Measurements from ENCODE around the gene DSCAM.

DSCAM gene

DNA sequence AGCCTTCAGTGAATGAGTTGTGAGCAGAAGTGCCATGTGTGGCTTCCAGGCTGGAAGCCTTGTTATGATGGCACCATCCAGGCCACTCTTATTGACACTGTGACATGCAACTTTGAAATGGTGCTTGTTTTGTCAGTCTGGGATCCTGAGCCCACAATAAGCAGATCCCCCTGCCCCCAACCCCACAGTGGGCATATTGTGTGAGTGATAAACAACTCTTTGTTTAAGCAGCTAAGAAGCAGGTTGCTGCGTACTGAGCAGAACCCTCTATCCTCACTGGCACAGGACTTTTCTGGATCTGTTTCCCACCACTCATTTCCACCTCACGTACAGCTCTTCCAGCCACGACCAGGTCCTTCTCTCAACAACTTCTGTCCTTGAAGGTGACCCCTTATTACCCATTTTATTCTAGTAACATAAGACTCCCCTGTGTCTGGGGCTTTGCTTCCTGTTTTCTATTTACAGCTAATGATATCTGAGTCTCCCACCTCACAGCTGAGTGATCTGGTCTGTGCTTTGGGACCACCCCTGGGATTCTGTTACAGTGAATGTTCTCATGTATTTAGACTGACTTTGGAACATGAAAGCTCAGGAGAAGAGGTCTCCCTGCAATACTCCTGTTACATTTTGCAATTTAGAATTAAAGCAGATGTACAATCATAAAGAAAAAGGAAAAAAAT, 604.2 kb downstream of the DSCAM start:
- Mint-ChIP-seq H3K4me1 (no peaks in the 10 kb centered on the region), H3K4me3 (no peak overlapping the region), H3K27ac (no peak overlapping the region), H3K36me3 (ENCODE audit: low read depth) (no peaks in the 10 kb centered on the region), H3K27me3 (no peaks in the 10 kb centered on the region), H3K9me3 (peaks cover 18% of the 10 kb centered on the region)
- ATAC-seq, result no peak
- no peak for DNase-seq

GRCh38 chr21:40235528-40235927, 611.4 kb downstream of the DSCAM start:
- ATAC-seq (no peak), DNase-seq (no peak)
- Mint-ChIP-seq H3K4me1 (no peaks in the 10 kb centered on the region), H3K36me3 (ENCODE audit: low read depth) (no peaks in the 10 kb centered on the region), H3K4me3 (no peak overlapping the region), H3K27ac (no peak overlapping the region), H3K27me3 (no peaks in the 10 kb centered on the region), H3K9me3 (peaks cover 17% of the 10 kb centered on the region)

GRCh38 chr21:40231979-40232378, 615.0 kb downstream of the DSCAM start:
- H3K4me3 Mint-ChIP-seq, result no peak overlapping the region
- no peaks in the 10 kb centered on the region for H3K4me1 Mint-ChIP-seq
- ATAC-seq, result no peak
- peaks cover 17% of the 10 kb centered on the region for H3K9me3 Mint-ChIP-seq
- no peaks in the 10 kb centered on the region for H3K27me3 Mint-ChIP-seq
- H3K36me3 Mint-ChIP-seq (ENCODE audit: low read depth), result no peaks in the 10 kb centered on the region
- H3K27ac Mint-ChIP-seq, result no peak overlapping the region
- no peak for DNase-seq

- no peak overlapping the region for H3K27ac Mint-ChIP-seq
- no peak overlapping the region for H3K4me3 Mint-ChIP-seq
- peaks cover 21% of the 10 kb centered on the region for H3K9me3 Mint-ChIP-seq
- ATAC-seq, result no peak
- DNase-seq, result no peak
- no peaks in the 10 kb centered on the region for H3K27me3 Mint-ChIP-seq
- no peaks in the 10 kb centered on the region for H3K4me1 Mint-ChIP-seq
- H3K36me3 Mint-ChIP-seq (ENCODE audit: low read depth), result no peaks in the 10 kb centered on the region
Measured at GRCh38 chr21:40227096-40227495, 619.9 kb downstream of the DSCAM start.

DNA sequence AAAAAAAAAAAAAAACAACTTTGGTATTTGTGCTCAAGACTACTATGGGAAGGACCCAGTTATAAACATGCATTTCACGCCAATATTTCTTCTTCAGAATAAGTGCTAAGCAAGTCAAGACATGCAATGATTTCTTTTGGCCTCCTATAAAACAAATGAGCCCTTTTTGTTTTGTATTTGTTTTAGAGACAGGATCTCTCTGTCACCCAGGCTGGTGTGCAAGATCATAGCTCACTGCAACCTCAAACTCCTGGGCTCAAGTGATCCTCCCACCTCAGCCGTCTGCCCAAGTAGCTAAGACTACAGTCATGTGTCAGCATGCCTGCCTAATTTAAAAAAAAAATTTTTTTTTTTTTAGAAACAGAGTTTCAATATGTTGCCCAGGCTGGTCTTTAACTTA, 631.0 kb downstream of the DSCAM start:
- no peak overlapping the region for H3K4me3 Mint-ChIP-seq
- DNase-seq, result no peak
- no peaks in the 10 kb centered on the region for H3K36me3 Mint-ChIP-seq (ENCODE audit: low read depth)
- no peak overlapping the region for H3K27ac Mint-ChIP-seq
- ATAC-seq, result no peak
- H3K4me1 Mint-ChIP-seq, result no peaks in the 10 kb centered on the region
- H3K9me3 Mint-ChIP-seq, result no peaks in the 10 kb centered on the region
- H3K27me3 Mint-ChIP-seq, result no peaks in the 10 kb centered on the region

DNA sequence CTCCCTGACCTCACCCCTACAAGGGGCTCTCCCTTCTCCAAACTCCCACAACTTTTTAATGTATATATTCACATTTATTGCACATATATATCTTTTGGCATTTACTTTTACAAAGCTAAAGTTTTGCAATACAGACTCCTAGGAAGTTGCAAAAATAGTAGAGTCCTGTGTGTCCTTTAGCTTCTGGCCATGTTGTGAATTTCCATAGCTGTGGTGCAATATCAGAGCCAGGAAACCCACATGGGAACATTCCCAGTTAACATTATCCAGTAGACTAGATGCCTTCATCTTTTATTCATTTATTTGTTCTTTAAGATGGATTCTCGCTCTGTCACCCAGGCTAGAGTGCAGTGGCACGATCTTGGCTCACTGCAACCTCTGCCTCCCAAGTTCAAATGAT, 636.7 kb downstream of the DSCAM start:
- H3K27me3 Mint-ChIP-seq, result no peaks in the 10 kb centered on the region
- ATAC-seq, result no peak
- DNase-seq, result no peak
- H3K4me1 Mint-ChIP-seq, result no peaks in the 10 kb centered on the region
- no peaks in the 10 kb centered on the region for H3K9me3 Mint-ChIP-seq
- no peak overlapping the region for H3K27ac Mint-ChIP-seq
- H3K36me3 Mint-ChIP-seq (ENCODE audit: low read depth), result no peaks in the 10 kb centered on the region
- no peak overlapping the region for H3K4me3 Mint-ChIP-seq

GRCh38 chr21:40208948-40209345, 638.0 kb downstream of the DSCAM start:
- H3K4me3 Mint-ChIP-seq, result no peak overlapping the region
- H3K27ac Mint-ChIP-seq, result no peak overlapping the region
- H3K27me3 Mint-ChIP-seq, result peaks cover 2% of the 10 kb centered on the region
- no peaks in the 10 kb centered on the region for H3K4me1 Mint-ChIP-seq
- DNase-seq, result no peak
- H3K9me3 Mint-ChIP-seq, result no peaks in the 10 kb centered on the region
- ATAC-seq, result no peak
- no peaks in the 10 kb centered on the region for H3K36me3 Mint-ChIP-seq (ENCODE audit: low read depth)

DNA sequence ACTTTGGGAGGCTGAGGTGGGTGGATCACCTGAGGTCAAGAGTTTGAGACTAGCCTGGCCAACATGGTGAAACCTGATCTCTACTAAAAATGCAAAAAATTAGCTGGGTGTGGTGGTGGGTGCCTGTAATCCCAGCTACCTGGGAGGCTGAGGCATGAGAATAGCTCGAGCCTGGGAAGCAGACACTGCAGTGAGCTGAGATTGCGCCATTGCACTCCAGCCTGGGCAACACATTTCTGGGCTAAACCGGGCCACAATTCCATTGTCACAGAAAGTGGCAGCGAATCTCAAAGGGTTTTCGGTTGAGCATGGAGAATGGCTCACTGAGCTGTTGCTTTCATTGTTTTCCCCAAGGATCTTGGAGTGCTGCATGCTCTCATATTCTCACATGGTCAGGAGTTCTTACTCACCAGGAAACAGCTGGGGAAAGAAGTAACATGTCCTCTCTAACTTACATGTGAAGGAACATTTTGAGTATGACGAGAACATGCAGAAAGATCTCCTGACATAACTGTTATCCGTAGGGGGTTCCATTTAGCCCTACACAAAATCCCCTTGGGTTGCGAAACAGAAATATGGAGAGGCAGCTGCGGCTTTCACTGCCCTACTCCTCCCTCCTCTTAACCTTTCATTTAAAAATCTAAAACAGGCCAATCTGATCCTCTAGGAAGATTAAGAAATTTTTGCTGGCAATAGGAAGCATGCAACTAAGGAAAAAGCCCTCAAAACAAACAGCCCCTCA, 638.6 kb downstream of the DSCAM start:
- no peak overlapping the region for H3K4me3 Mint-ChIP-seq
- no peaks in the 10 kb centered on the region for H3K36me3 Mint-ChIP-seq (ENCODE audit: low read depth)
- no peak for ATAC-seq
- no peak for DNase-seq
- H3K4me1 Mint-ChIP-seq, result no peaks in the 10 kb centered on the region
- H3K9me3 Mint-ChIP-seq, result no peaks in the 10 kb centered on the region
- H3K27me3 Mint-ChIP-seq, result peaks cover 3% of the 10 kb centered on the region
- no peak overlapping the region for H3K27ac Mint-ChIP-seq

- no peaks in the 10 kb centered on the region for H3K36me3 Mint-ChIP-seq (ENCODE audit: low read depth)
- ATAC-seq (no peak), DNase-seq (no peak)
- H3K4me3 Mint-ChIP-seq, result no peak overlapping the region
- H3K27me3 Mint-ChIP-seq, result peaks cover 3% of the 10 kb centered on the region
- no peak overlapping the region for H3K27ac Mint-ChIP-seq
- no peaks in the 10 kb centered on the region for H3K4me1 Mint-ChIP-seq
- H3K9me3 Mint-ChIP-seq, result peaks cover 4% of the 10 kb centered on the region
Measured at GRCh38 chr21:40200946-40201345, 646.0 kb downstream of the DSCAM start.

GRCh38 chr21:40200126-40200525, 646.8 kb downstream of the DSCAM start:
- DNase-seq (no peak), ATAC-seq (no peak)
- no peaks in the 10 kb centered on the region for H3K36me3 Mint-ChIP-seq (ENCODE audit: low read depth)
- peaks cover 3% of the 10 kb centered on the region for H3K27me3 Mint-ChIP-seq
- no peak overlapping the region for H3K4me3 Mint-ChIP-seq
- H3K9me3 Mint-ChIP-seq, result peaks cover 4% of the 10 kb centered on the region
- H3K27ac Mint-ChIP-seq, result no peak overlapping the region
- H3K4me1 Mint-ChIP-seq, result no peaks in the 10 kb centered on the region

GRCh38 chr21:40194185-40194980, 652.6 kb downstream of the DSCAM start:
- Mint-ChIP-seq H3K4me1 (no peaks in the 10 kb centered on the region), H3K27me3 (no peaks in the 10 kb centered on the region), H3K9me3 (peaks cover 4% of the 10 kb centered on the region), H3K4me3 (no peak overlapping the region), H3K27ac (no peak overlapping the region), H3K36me3 (ENCODE audit: low read depth) (no peaks in the 10 kb centered on the region)
- no peak for DNase-seq
- ATAC-seq, result no peak

GRCh38 chr21:40191616-40192015, 655.3 kb downstream of the DSCAM start:
- no peaks in the 10 kb centered on the region for H3K36me3 Mint-ChIP-seq (ENCODE audit: low read depth)
- peaks cover 3% of the 10 kb centered on the region for H3K9me3 Mint-ChIP-seq
- no peak overlapping the region for H3K4me3 Mint-ChIP-seq
- no peak for DNase-seq
- H3K27me3 Mint-ChIP-seq, result no peaks in the 10 kb centered on the region
- no peak overlapping the region for H3K27ac Mint-ChIP-seq
- H3K4me1 Mint-ChIP-seq, result no peaks in the 10 kb centered on the region
- ATAC-seq, result no peak

GRCh38 chr21:40191196-40191595, 655.8 kb downstream of the DSCAM start:
- ATAC-seq (no peak), DNase-seq (no peak)
- H3K4me3 Mint-ChIP-seq, result no peak overlapping the region
- no peaks in the 10 kb centered on the region for H3K4me1 Mint-ChIP-seq
- no peaks in the 10 kb centered on the region for H3K9me3 Mint-ChIP-seq
- H3K27me3 Mint-ChIP-seq, result no peaks in the 10 kb centered on the region
- H3K27ac Mint-ChIP-seq, result no peak overlapping the region
- H3K36me3 Mint-ChIP-seq (ENCODE audit: low read depth), result no peaks in the 10 kb centered on the region

- Mint-ChIP-seq H3K27ac (no peak overlapping the region), H3K27me3 (no peaks in the 10 kb centered on the region), H3K9me3 (peaks cover 3% of the 10 kb centered on the region), H3K36me3 (ENCODE audit: low read depth) (no peaks in the 10 kb centered on the region), H3K4me1 (no peaks in the 10 kb centered on the region), H3K4me3 (no peak overlapping the region)
- DNase-seq (no peak), ATAC-seq (no peak)
Measured at GRCh38 chr21:40187946-40188654, 658.9 kb downstream of the DSCAM start.

Data from activated naive CD8-positive, alpha-beta T cell treated with anti-CD3 and anti-CD28 coated beads, Interleukin-2, amount 50 U/mL, for 24 hours (primary cell).